ENCODE data around the gene POTEM. TPM values are rescaled to one million over a fixed set of nuclear protein-coding genes. Genes with fewer than 3 reads are reported as not detected.
"Not testable (repeated sequence)": the region's sequence is repeated elsewhere in the genome, so short reads cannot be mapped to it uniquely, and the experiment has no call there.

POTEM gene
- total RNA-seq, 1 experiment from 2014 or later, result not detected

DNA sequence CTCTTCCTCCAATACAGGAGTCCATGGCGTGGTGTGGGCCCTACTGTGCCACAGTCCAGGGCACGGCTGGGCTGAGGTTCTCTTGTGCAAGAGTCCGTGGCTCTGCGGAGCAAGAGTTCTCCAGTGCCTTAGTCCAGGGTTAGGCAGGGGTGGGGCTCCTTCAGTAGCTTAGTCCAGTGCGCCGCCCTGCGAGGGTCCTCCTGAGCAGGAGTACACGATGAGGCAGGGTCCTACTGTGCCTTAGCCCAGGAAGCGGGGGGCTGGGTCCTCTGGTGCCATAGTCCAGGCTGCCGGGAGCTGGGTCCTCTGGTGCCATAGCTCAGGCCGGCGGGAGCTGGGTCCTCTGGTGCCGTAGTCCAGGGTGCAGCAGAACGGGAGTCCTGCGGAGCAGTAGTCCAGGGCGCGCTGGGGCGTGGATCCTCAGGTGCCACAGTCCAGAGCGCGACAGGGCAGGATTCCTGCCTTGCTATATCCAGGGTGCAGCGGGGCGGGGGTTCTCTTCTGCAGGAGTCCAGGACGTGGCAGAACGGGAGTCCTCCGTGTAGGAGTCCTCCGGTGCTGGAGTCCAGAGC, 69.7 kb downstream of the POTEM start:
- H3K4me1 ChIP-seq (ENCODE audit: control insufficient read depth, insufficient read depth, low read length); ATAC-seq; H3K9me3 ChIP-seq (ENCODE audit: control insufficient read depth, insufficient read depth, low read depth, low read length); POLR2A ChIA-PET; H3K36me3 ChIP-seq (ENCODE audit: control insufficient read depth, insufficient read depth, low read length); H3K4me3 ChIP-seq (ENCODE audit: low read depth in 2 of 2, low read length in 2 of 2); BruUV-seq (replicated peaks); H3K27ac ChIP-seq (ENCODE audit: low read length); DNase-seq (ENCODE audit: low read depth, low spot score); H3K27me3 ChIP-seq (ENCODE audit: control insufficient read depth, insufficient read depth, low read length); intact Hi-C loops (cut with micrococcal nuclease; ENCODE audit: unreplicated experiment); in situ Hi-C loops (cut with HindIII; ENCODE audit: low pct_unique_long_range_greater_than_20kb, low sequenced_read_pairs); CTCF ChIA-PET: not testable (repeated sequence)

DNA sequence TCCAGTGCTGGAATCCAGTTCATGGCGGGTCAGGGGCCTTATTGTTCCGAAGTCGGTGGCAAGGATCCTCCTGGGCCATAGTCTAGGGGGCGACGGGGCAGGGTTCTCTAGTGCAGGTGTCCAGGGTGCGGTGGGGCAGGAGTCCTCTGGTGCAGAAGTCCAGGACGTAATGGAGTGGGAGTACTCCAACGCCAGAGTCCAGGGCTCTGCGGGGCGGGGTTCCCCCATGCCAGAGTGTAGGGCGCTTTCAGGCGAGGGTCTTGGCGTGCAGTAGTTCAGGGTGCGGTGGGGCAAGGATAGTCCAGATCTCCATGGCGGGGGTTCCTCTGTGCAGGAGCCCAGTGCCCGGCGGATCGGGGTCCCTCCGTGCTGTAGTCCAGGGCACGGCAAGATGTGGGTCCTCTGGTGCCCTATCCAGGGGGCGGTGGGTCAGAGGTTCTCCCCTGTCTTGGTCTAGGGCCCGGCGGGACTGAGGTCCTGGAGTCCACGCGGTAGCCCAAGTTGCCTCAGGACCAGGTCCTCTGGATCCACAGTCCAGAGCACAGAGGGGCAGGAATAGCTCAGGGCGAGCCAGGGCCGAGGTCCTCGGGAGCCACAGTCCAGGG, 70.9 kb downstream of the POTEM start:
- H3K27ac ChIP-seq (ENCODE audit: low read length); H3K36me3 ChIP-seq (ENCODE audit: control insufficient read depth, insufficient read depth, low read length); in situ Hi-C loops (cut with HindIII; ENCODE audit: low pct_unique_long_range_greater_than_20kb, low sequenced_read_pairs); intact Hi-C loops (cut with micrococcal nuclease; ENCODE audit: unreplicated experiment); H3K4me3 ChIP-seq (ENCODE audit: low read depth in 2 of 2, low read length in 2 of 2); H3K4me1 ChIP-seq (ENCODE audit: control insufficient read depth, insufficient read depth, low read length); H3K27me3 ChIP-seq (ENCODE audit: control insufficient read depth, insufficient read depth, low read length); CTCF ChIA-PET; DNase-seq (ENCODE audit: low read depth, low spot score); H3K9me3 ChIP-seq (ENCODE audit: control insufficient read depth, insufficient read depth, low read depth, low read length); ATAC-seq; POLR2A ChIA-PET; BruUV-seq (replicated peaks): not testable (repeated sequence)

DNA sequence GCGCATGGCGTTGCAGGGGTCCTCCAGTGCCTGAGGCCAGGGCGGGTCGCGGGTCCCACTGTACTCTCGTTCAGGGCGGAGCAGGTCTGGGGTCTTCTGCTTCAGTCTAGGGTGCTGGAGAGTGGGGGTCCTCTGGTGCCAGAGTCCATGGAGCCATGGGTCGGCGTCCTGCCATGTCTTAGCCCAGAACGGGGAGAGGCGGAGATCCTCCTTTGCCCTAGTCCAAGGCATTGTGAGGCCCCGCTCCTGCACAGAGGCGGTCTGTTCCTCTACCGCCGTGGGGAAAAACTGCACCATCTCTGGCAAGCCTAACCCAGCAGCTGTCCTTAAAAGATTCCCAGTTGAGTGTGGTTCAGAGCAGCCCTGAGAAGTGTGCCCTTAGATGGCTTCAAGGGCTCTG, 71.6 kb downstream of the POTEM start:
- in situ Hi-C loops (cut with HindIII; ENCODE audit: low pct_unique_long_range_greater_than_20kb, low sequenced_read_pairs), result not testable (repeated sequence)

GRCh38 chr14:19043384-19043783, 76.2 kb downstream of the POTEM start:
- ATAC-seq; H3K36me3 ChIP-seq (ENCODE audit: control insufficient read depth, insufficient read depth, low read length); intact Hi-C loops (cut with micrococcal nuclease; ENCODE audit: unreplicated experiment); H3K4me3 ChIP-seq (ENCODE audit: low read depth in 2 of 2, low read length in 2 of 2); H3K9me3 ChIP-seq (ENCODE audit: control insufficient read depth, insufficient read depth, low read depth, low read length); H3K27me3 ChIP-seq (ENCODE audit: control insufficient read depth, insufficient read depth, low read length); DNase-seq (ENCODE audit: low read depth, low spot score); BruUV-seq (replicated peaks); H3K4me1 ChIP-seq (ENCODE audit: control insufficient read depth, insufficient read depth, low read length); H3K27ac ChIP-seq (ENCODE audit: low read length); in situ Hi-C loops (cut with HindIII; ENCODE audit: low pct_unique_long_range_greater_than_20kb, low sequenced_read_pairs); POLR2A ChIA-PET; CTCF ChIA-PET: not testable (repeated sequence)

More for the DNA sequence above, 71.6 kb downstream of the POTEM start:
- BruUV-seq (replicated peaks); H3K27ac ChIP-seq (ENCODE audit: low read length); H3K4me1 ChIP-seq (ENCODE audit: control insufficient read depth, insufficient read depth, low read length); ATAC-seq; H3K27me3 ChIP-seq (ENCODE audit: control insufficient read depth, insufficient read depth, low read length); DNase-seq (ENCODE audit: low read depth, low spot score); H3K9me3 ChIP-seq (ENCODE audit: control insufficient read depth, insufficient read depth, low read depth, low read length); H3K36me3 ChIP-seq (ENCODE audit: control insufficient read depth, insufficient read depth, low read length); intact Hi-C loops (cut with micrococcal nuclease; ENCODE audit: unreplicated experiment); H3K4me3 ChIP-seq (ENCODE audit: low read depth in 2 of 2, low read length in 2 of 2); POLR2A ChIA-PET; CTCF ChIA-PET: not testable (repeated sequence)
